Muscle layer of colon (tissue), 2 donors: ENCODE measurements around the gene SLC6A8.

Experiments
- H3K27ac ChIP-seq: one replicate; pipeline ENCODE4 v1.7.0; 2013; ENCODE audit warnings: low read depth, mild to moderate bottlenecking, low read length, moderate library complexity
- H3K27me3 ChIP-seq, 2 donors: one replicate each; pipeline ENCODE4 v1.7.0; 2013; ENCODE audit warnings: low read length in 2 of 2, mild to moderate bottlenecking in 2 of 2; ENCODE audit not compliant: insufficient read depth in 2 of 2, control insufficient read depth in 1 of 2
- H3K36me3 ChIP-seq: one replicate; pipeline ENCODE4 v1.7.0; 2013; ENCODE audit warnings: mild to moderate bottlenecking, low read length; ENCODE audit not compliant: insufficient read depth
- H3K4me1 ChIP-seq: one replicate; pipeline ENCODE4 v1.7.0; 2013; ENCODE audit warnings: mild to moderate bottlenecking, low read length; ENCODE audit not compliant: insufficient read depth
- H3K4me3 ChIP-seq, 2 donors: one replicate each; pipeline ENCODE4 v1.7.0; 2013; ENCODE audit warnings: low read length in 2 of 2, low read depth in 1 of 2, mild to moderate bottlenecking in 1 of 2, moderate library complexity in 1 of 2
- H3K9ac ChIP-seq: one replicate; pipeline ENCODE4 v1.7.0; 2013; ENCODE audit warnings: low read length
- H3K9me3 ChIP-seq: one replicate; pipeline ENCODE4 v1.7.0; 2013; ENCODE audit warnings: mild to moderate bottlenecking, low read length
- donor health status: abdominal sarcoma.
- donor health status: Adenocarcinoma of cecum.

Gene SLC6A8

GRCh38 chrX:153650959-153651358, 36.8 kb upstream of the SLC6A8 start:
- H3K9me3 ChIP-seq = peaks cover 12% of the 10 kb centered on the region
- H3K4me3 ChIP-seq = no peak overlapping the region
- H3K9ac ChIP-seq = no peak overlapping the region
- H3K27ac ChIP-seq = no peak overlapping the region
- peaks cover 10 to 49% of the 10 kb centered on the region in 2 donors for H3K27me3 ChIP-seq
- no peaks in the 10 kb centered on the region for H3K4me1 ChIP-seq
- H3K36me3 ChIP-seq = no peaks in the 10 kb centered on the region

GRCh38 chrX:153651540-153652079, 36.1 kb upstream of the SLC6A8 start:
- H3K36me3 ChIP-seq = no peaks in the 10 kb centered on the region
- H3K27ac ChIP-seq = no peak overlapping the region
- peaks cover 3 to 43% of the 10 kb centered on the region in 2 donors for H3K27me3 ChIP-seq
- no peaks in the 10 kb centered on the region for H3K4me1 ChIP-seq
- H3K9me3 ChIP-seq = peaks cover 12% of the 10 kb centered on the region
- H3K4me3 ChIP-seq = no peak overlapping the region
- H3K9ac ChIP-seq = no peak overlapping the region

GRCh38 chrX:153653556-153653955, 34.2 kb upstream of the SLC6A8 start:
- Histone ChIP-seq H3K9ac (no peak overlapping the region), H3K4me1 (no peaks in the 10 kb centered on the region), H3K27me3 (peaks cover 0 to 26% of the 10 kb centered on the region in 2 donors), H3K27ac (no peak overlapping the region), H3K36me3 (no peaks in the 10 kb centered on the region), H3K4me3 (no peak overlapping the region), H3K9me3 (peaks cover 12% of the 10 kb centered on the region)

- peaks cover 9% of the 10 kb centered on the region in 2 donors for H3K27me3 ChIP-seq
Measured at GRCh38 chrX:153657161-153657560, 30.6 kb upstream of the SLC6A8 start.

GRCh38 chrX:153659268-153659667, 28.5 kb upstream of the SLC6A8 start:
- Histone ChIP-seq H3K4me1 (no peaks in the 10 kb centered on the region), H3K27me3 (peaks cover 9% of the 10 kb centered on the region in 2 donors), H3K9ac (no peak overlapping the region), H3K9me3 (peaks cover 3% of the 10 kb centered on the region), H3K27ac (no peak overlapping the region), H3K4me3 (no peak overlapping the region), H3K36me3 (no peaks in the 10 kb centered on the region)

More at GRCh38 chrX:153657161-153657560, 30.6 kb upstream of the SLC6A8 start:
- Histone ChIP-seq H3K36me3 (no peaks in the 10 kb centered on the region), H3K4me3 (no peak overlapping the region), H3K9ac (no peak overlapping the region), H3K4me1 (no peaks in the 10 kb centered on the region), H3K27ac (no peak overlapping the region), H3K9me3 (peaks cover 12% of the 10 kb centered on the region)

GRCh38 chrX:153662266-153662665, 25.5 kb upstream of the SLC6A8 start:
- Histone ChIP-seq H3K4me1 (no peaks in the 10 kb centered on the region), H3K4me3 (no peak overlapping the region)

GRCh38 chrX:153665726-153666306, 21.9 kb upstream of the SLC6A8 start:
- peaks cover 9 to 22% of the 10 kb centered on the region in 2 donors for H3K27me3 ChIP-seq
- H3K9me3 ChIP-seq = no peaks in the 10 kb centered on the region
- H3K27ac ChIP-seq = no peak overlapping the region
- H3K9ac ChIP-seq = no peak overlapping the region
- H3K4me1 ChIP-seq = no peaks in the 10 kb centered on the region
- no peaks in the 10 kb centered on the region for H3K36me3 ChIP-seq
- H3K4me3 ChIP-seq = no peak overlapping the region

More at GRCh38 chrX:153662266-153662665, 25.5 kb upstream of the SLC6A8 start:
- no peak overlapping the region for H3K27ac ChIP-seq
- H3K36me3 ChIP-seq = no peaks in the 10 kb centered on the region
- H3K9ac ChIP-seq = no peak overlapping the region
- H3K9me3 ChIP-seq = no peaks in the 10 kb centered on the region
- peaks cover 9 to 14% of the 10 kb centered on the region in 2 donors for H3K27me3 ChIP-seq

GRCh38 chrX:153667281-153667955, 20.3 kb upstream of the SLC6A8 start:
- Histone ChIP-seq H3K9me3 (no peaks in the 10 kb centered on the region), H3K27me3 (peaks cover 0 to 22% of the 10 kb centered on the region in 2 donors), H3K4me1 (no peaks in the 10 kb centered on the region), H3K9ac (no peak overlapping the region), H3K36me3 (no peaks in the 10 kb centered on the region), H3K4me3 (no peak overlapping the region), H3K27ac (no peak overlapping the region)

GRCh38 chrX:153667956-153668396, 19.8 kb upstream of the SLC6A8 start:
- H3K9ac ChIP-seq = no peak overlapping the region
- no peaks in the 10 kb centered on the region for H3K9me3 ChIP-seq
- no peaks in the 10 kb centered on the region for H3K4me1 ChIP-seq
- H3K27me3 ChIP-seq = peaks cover 0 to 23% of the 10 kb centered on the region in 2 donors
- H3K4me3 ChIP-seq = no peak overlapping the region
- H3K36me3 ChIP-seq = no peaks in the 10 kb centered on the region
- H3K27ac ChIP-seq = peak overlapping the region; percentile 5

GRCh38 chrX:153668423-153669173, 19.1 kb upstream of the SLC6A8 start:
- H3K4me1 ChIP-seq = no peaks in the 10 kb centered on the region
- H3K27me3 ChIP-seq = peaks cover 0 to 26% of the 10 kb centered on the region in 2 donors
- H3K36me3 ChIP-seq = no peaks in the 10 kb centered on the region
- no peaks in the 10 kb centered on the region for H3K9me3 ChIP-seq
- peak overlapping the region; percentile 5 for H3K27ac ChIP-seq
- no peak overlapping the region for H3K4me3 ChIP-seq
- no peak overlapping the region for H3K9ac ChIP-seq

- Histone ChIP-seq H3K4me1 (no peaks in the 10 kb centered on the region), H3K36me3 (no peaks in the 10 kb centered on the region), H3K9me3 (no peaks in the 10 kb centered on the region), H3K9ac (no peak overlapping the region), H3K27ac (no peak overlapping the region), H3K27me3 (peaks cover 0 to 26% of the 10 kb centered on the region in 2 donors), H3K4me3 (no peak overlapping the region)
Measured at GRCh38 chrX:153669174-153669890, 18.4 kb upstream of the SLC6A8 start.
